GM12801 (cell line): Measurements from ENCODE around the gene MYT1.

Experiments used
- TF ChIP-seq, protein P1 (sequence below): IDR thresholded peaks from one replicate; pipeline ENCODE4 v1.5.1; 2011; ENCODE audit warnings: control low read depth; ENCODE audit not compliant: insufficient read length; ENCODE audit errors: extremely low read depth

MYT1 gene

DNA sequence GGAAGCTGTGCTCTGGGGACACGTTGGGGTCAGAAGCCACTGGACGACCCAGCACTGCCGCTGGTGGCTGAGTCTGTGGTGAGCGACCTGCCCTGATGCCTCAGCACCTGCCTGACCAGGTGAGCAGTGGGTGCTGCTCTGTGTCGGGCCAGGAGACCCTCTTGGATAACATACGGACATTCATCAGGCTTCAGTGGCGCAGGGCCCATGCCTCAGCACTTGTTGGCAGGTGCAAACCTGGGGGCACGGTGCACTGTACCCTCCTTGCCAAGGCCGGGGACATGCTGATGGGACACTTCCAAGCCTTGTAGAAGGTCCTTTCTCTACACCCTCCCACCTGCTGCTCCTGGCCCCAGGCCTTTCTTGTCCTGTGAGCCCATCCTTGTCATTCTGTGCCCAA lies 34.1 kb downstream of the MYT1 start:
- TF ChIP-seq, protein P1, sequence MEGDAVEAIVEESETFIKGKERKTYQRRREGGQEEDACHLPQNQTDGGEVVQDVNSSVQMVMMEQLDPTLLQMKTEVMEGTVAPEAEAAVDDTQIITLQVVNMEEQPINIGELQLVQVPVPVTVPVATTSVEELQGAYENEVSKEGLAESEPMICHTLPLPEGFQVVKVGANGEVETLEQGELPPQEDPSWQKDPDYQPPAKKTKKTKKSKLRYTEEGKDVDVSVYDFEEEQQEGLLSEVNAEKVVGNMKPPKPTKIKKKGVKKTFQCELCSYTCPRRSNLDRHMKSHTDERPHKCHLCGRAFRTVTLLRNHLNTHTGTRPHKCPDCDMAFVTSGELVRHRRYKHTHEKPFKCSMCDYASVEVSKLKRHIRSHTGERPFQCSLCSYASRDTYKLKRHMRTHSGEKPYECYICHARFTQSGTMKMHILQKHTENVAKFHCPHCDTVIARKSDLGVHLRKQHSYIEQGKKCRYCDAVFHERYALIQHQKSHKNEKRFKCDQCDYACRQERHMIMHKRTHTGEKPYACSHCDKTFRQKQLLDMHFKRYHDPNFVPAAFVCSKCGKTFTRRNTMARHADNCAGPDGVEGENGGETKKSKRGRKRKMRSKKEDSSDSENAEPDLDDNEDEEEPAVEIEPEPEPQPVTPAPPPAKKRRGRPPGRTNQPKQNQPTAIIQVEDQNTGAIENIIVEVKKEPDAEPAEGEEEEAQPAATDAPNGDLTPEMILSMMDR = no peak

DNA sequence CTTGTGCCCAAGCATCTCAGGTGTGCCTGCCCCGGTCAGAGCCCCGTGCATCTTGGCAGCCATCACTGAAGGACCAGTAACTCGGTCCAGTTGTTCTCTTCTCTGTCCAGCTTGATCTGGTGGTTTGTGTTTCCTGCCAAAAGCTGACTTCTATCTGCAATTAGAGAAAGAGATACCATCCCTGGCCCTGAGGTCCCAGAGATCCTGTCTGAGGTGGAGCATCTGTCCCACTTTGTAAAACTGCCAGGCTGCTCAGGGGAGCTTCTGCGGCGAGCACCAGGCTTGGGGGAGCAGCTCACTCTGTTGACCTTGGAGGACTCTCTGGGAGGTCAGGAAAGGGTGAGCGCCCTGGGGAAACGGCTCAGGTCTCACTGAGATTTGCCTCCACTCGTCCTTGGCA lies 35.1 kb downstream of the MYT1 start:
- TF ChIP-seq, protein P1 = no peak

DNA sequence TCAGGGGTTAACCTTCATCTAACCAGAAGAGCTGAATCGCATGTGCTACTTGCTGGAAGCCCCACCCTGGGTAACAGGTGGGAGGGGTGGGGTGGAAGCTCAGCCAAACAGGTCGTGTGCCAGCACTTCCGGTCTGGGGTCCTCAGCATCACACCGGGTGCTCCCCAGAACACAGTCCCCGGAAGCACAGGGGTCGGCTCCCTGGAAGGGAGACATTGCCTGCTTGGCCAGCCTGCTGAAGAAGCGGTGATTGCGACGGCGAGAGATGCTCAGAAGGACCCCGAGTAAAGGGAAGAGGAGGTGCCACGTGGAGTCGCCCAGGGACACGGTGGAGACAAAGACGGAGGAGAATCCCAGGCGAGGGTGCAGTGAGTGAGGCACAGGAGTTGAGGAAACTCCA lies 36.5 kb downstream of the MYT1 start:
- TF ChIP-seq, protein P1 = no peak

DNA sequence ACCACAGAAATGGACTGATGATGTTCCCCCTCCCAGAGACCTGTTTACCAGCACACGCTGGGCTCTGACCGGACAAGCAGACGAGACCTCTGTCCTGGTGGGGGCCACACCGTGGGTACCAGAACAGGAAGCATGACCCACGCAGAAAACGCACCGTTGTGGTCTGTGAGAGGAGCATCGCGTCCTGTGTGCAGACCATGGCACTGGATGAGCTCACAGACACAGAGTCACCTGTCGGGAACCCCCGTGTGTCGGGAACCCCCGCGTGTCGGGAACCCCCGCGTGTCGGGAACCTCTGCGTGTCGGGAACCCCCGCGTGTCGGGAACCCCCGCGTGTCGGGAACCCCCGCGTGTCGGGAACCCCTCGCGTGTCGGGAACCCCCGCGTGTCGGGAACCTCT lies 37.4 kb downstream of the MYT1 start:
- TF ChIP-seq, protein P1 = no peak

DNA sequence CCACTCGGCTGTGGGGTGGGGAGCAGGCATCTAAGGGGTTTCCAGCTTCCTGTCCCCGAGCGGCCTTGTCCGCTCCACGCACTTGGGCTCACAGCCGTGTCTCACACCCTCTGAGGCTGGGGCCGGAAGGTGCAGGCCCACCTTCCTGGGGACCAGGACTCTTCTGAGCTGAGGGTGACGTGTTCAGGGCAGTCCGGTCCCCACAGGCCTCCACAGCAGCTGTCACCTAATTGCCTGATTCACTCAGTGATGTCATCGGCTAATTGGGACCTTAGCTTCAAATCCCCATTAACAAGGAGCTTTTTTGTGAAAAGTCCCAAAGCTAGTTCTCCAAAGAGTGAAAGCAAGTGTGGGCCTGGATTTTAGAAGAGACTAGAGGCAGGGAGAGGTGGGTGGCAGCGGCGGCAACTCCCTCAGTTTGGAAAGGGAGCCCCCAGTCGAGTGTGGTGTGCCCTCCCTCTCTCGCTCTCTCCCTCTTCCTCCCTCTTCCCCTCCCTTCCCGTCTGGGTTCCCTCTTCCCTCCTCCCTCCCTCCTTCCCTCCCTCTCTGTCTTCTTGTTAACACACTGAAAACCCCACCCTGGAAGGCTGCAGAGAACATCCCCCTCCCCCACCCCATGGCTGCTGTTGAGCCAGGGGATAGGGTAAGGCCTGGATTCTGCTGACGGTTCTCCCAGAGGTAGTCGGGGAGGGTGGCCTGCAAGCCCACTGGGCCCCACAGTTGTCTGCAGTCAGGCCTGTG lies 39.0 kb downstream of the MYT1 start:
- TF ChIP-seq, protein P1 = no peak

DNA sequence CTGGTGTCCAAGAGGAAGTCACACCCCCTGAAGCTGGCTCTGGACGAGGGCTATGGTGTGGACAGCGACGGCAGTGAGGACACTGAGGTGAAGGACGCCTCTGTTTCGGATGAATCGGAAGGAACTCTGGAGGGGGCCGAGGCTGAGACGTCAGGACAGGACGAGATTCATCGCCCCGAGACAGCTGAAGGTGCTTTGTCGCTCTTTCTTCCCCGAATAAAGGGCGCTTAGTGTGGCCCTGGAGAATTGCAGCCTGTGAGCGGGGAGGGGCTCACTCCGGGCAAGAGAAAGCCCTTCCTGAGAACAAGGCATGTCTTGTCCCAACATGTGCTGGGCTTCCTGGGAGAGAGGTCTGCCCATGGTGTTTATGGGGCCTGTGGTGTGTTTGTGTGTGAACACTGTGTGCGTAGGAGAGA lies 41.4 kb downstream of the MYT1 start:
- TF ChIP-seq, protein P1 = no peak

DNA sequence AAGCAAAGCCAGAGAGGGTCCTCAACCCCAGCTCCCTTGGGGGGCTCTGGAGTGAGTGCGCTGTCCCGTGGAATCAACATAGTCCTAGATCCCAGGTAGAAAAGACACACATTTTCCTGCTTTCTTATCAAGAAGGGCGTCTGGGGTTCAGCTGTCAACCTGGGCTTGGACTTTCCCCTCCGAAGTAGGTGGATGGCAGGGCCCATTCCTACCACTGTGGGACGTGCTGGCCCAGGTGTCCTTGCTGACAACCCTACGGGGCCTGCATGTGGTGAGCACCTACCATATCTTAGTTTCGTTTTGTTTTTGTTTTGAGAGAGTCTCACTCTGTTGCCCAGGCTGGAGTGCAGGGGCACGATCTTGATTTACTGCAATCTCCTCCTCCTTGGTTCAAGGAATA lies 42.4 kb downstream of the MYT1 start:
- TF ChIP-seq, protein P1 = no peak
